CD14-positive monocyte (primary cell): ENCODE measurements around the gene SF3A2. TPM values are rescaled to one million over a fixed set of nuclear protein-coding genes. Genes with fewer than 3 reads are reported as not detected.

Source experiments
- DNase-seq, 3 donors: peaks; one replicate each; pipeline ENCODE4 v3.0.0-alpha.2; 2011 to 2022
- H2AFZ ChIP-seq: 2 replicates; pipeline ENCODE4 v1.6.0; 2012; ENCODE audit warnings: mild to moderate bottlenecking, low read depth, low read length, inconsistent platforms; ENCODE audit not compliant: insufficient read depth, poor library complexity, severe bottlenecking
- H3K27ac ChIP-seq, 2 donors: 1 replicate in 1 of 2; 2 replicates in 1 of 2; pipeline ENCODE4 v1.5.1; 2012 to 2013; ENCODE audit warnings: low read length in 2 of 2, control low read depth in 1 of 2, inconsistent platforms in 1 of 2, low read depth in 1 of 2, mild to moderate bottlenecking in 1 of 2
- H3K27me3 ChIP-seq, 2 donors: one replicate each; pipeline versions ENCODE4 v1.6.0 to v1.6.1; 2011 to 2013; ENCODE audit warnings: low read length in 2 of 2; ENCODE audit not compliant: control insufficient read depth in 2 of 2, insufficient read depth in 2 of 2
- H3K36me3 ChIP-seq, 2 donors: replicated peaks in 1 of 2; 1 replicate in 1 of 2; 2 replicates in 1 of 2; pipeline versions ENCODE4 v1.5.1 to v1.6.1; 2012 to 2013; ENCODE audit warnings: low read length in 2 of 2, control low read depth in 1 of 2, inconsistent platforms in 1 of 2, mild to moderate bottlenecking in 1 of 2; ENCODE audit not compliant: insufficient read depth in 2 of 2, control insufficient read depth in 1 of 2
- H3K4me1 ChIP-seq, 2 donors: 1 replicate in 1 of 2; 2 replicates in 1 of 2; pipeline versions ENCODE4 v1.5.1 to v1.6.1; 2012 to 2013; ENCODE audit warnings: low read length in 2 of 2, control low read depth in 1 of 2, inconsistent platforms in 1 of 2, mild to moderate bottlenecking in 1 of 2, moderate library complexity in 1 of 2; ENCODE audit not compliant: insufficient read depth in 2 of 2, control insufficient read depth in 1 of 2
- H3K4me2 ChIP-seq: replicated peaks from 2 replicates; pipeline ENCODE3; 2012; ENCODE audit warnings: low read length, moderate library complexity, mild to moderate bottlenecking; ENCODE audit not compliant: poor library complexity, severe bottlenecking; ENCODE audit errors: extremely low read depth
- H3K4me3 ChIP-seq, 3 experiments: fragments of 200-600 bp in 1 of 3; sonication (generic) in 1 of 3; replicated peaks in 1 of 3; 1 replicate in 2 of 3; 2 replicates in 1 of 3; pipeline ENCODE4 v1.5.1; 2011 to 2013; ENCODE audit warnings: low read length in 3 of 3, mild to moderate bottlenecking in 3 of 3, control low read depth in 2 of 3, low read depth in 2 of 3, inconsistent platforms in 1 of 3, moderate library complexity in 1 of 3
- H3K79me2 ChIP-seq: 2 replicates; pipeline ENCODE4 v1.6.0; 2012; ENCODE audit warnings: mild to moderate bottlenecking, control low read depth, inconsistent platforms, low read length, moderate library complexity; ENCODE audit not compliant: insufficient read depth
- H3K9ac ChIP-seq: 2 replicates; pipeline ENCODE4 v1.6.0; 2017; ENCODE audit warnings: low read length, mild to moderate bottlenecking; ENCODE audit not compliant: insufficient read depth, poor library complexity, severe bottlenecking
- H3K9me3 ChIP-seq, 2 donors: replicated peaks in 1 of 2; 1 replicate in 1 of 2; 2 replicates in 1 of 2; pipeline versions ENCODE4 v1.5.1 to v1.6.1; 2012 to 2013; ENCODE audit warnings: low read length in 2 of 2, control low read depth in 1 of 2; ENCODE audit not compliant: control insufficient read depth in 1 of 2, insufficient read depth in 1 of 2
- H4K20me1 ChIP-seq: 2 replicates; pipeline ENCODE4 v1.6.0; 2012; ENCODE audit warnings: mild to moderate bottlenecking, low read length, control low read depth, moderate library complexity; ENCODE audit not compliant: insufficient read depth
- H3K27ac Mint-ChIP-seq, 7 donors: one replicate each; pipeline ENCODE4 v1.8.0; 2020; ENCODE audit warnings: mild to moderate bottlenecking in 7 of 7, mixed read lengths in 7 of 7, moderate library complexity in 6 of 7, inconsistent platforms in 2 of 7
- H3K27me3 Mint-ChIP-seq, 3 donors: one replicate each; pipeline ENCODE4 v1.8.0; 2021 to 2022; ENCODE audit warnings: low read depth in 3 of 3, mild to moderate bottlenecking in 3 of 3, mixed read lengths in 3 of 3, moderate library complexity in 3 of 3, inconsistent platforms in 1 of 3
- H3K36me3 Mint-ChIP-seq, 2 donors: one replicate each; pipeline ENCODE4 v1.8.0; 2020; ENCODE audit warnings: mixed read lengths in 2 of 2, inconsistent platforms in 1 of 2, mild to moderate bottlenecking in 1 of 2
- H3K4me1 Mint-ChIP-seq: one replicate; pipeline ENCODE4 v1.8.0; 2020; ENCODE audit warnings: mild to moderate bottlenecking, mixed read lengths
- H3K4me3 Mint-ChIP-seq, 2 donors: one replicate each; pipeline ENCODE4 v1.8.0; 2020; ENCODE audit warnings: mild to moderate bottlenecking in 2 of 2, mixed read lengths in 2 of 2, moderate library complexity in 1 of 2
- H3K9me3 Mint-ChIP-seq, 7 donors: one replicate each; pipeline ENCODE4 v1.8.0; 2020 to 2022; ENCODE audit warnings: mixed read lengths in 7 of 7, mild to moderate bottlenecking in 6 of 7, moderate library complexity in 6 of 7, inconsistent platforms in 2 of 7
- WGBS: methylation state at CpG from one replicate; pipeline ENCODE4 v1.1.5; 2013; ENCODE audit warnings: missing lambda C conversion rate; ENCODE audit not compliant: insufficient coverage; 5-methylcytosine and 5-hydroxymethylcytosine counted together
- intact Hi-C, 2 donors: fragments of 100-400 bp; cut with micrococcal nuclease; formaldehyde crosslinking; loops; one replicate each; pipeline versions ENCODE4 v1.15.0 to v1.15.1; 2023
- polyA plus RNA-seq, 3 donors: library from polyadenylated mRNA; depleted of rRNA in 1 of 3; unstranded in 2 of 3; stranded (reverse) in 1 of 3; fragments of 300-500 nt in 2 of 3; fragments of >200 nt in 1 of 3; fragmentation: Illumina TruSeq in 2 of 3; gene quantifications; 1 replicate in 2 of 3; 2 replicates in 1 of 3; pipeline ENCODE4 v1.2.3, GENCODE V29; 2012 to 2021
- TF ChIP-seq, protein P1 (sequence below): fragments of 200-600 bp; IDR thresholded peaks from one replicate; pipeline ENCODE4 v1.8.0; 2022; ENCODE audit warnings: antibody characterized with exemption, mild to moderate bottlenecking

The SF3A2 gene
- polyA plus RNA-seq, 3 donors = 8.0 to 70.8 (median 11.6) TPM

DNA sequence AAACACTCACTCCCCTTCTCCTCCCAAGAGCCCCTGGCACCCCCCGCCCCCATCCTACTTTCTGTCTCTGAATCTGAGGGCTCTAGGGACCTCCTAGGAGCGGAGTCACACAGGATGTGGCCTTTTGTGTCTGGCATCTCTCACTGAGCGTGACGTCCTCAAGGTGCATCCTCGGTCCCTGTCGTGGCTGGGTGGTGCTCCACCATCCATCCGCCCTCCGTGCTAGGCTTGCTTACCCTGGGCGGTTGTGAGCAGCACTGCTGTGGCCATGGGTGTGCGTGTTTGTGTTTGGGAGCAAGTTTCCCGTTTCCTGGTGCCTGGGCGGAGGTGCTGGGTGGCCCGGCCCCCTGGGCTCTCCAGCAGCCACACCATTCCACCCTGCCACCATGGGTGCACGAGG lies 12.7 kb upstream of the SF3A2 start:
- no peaks in the 10 kb centered on the region for H3K9me3 ChIP-seq
- Mint-ChIP-seq H3K36me3 (peaks cover 63 to 88% of the 10 kb centered on the region in 2 donors), H3K4me3 (no peak overlapping the region), H3K27ac (peak overlapping the region in 1 of 7 donors; percentile 46), H3K27me3 (no peaks in the 10 kb centered on the region), H3K9me3 (peaks cover 0 to 3% (median 0%) of the 10 kb centered on the region in 7 donors), H3K4me1 (no peaks in the 10 kb centered on the region)
- H3K4me2 ChIP-seq = no peak overlapping the region
- H3K4me3 ChIP-seq = no peak overlapping the region
- 100% methylated on average over 8 of the region's 14 CpGs for WGBS
- no peak overlapping the region for H3K27ac ChIP-seq
- DNase-seq = no peak
- no peaks in the 10 kb centered on the region for H3K27me3 ChIP-seq
- peaks cover 5% of the 10 kb centered on the region for H3K79me2 ChIP-seq
- TF ChIP-seq, protein P1, sequence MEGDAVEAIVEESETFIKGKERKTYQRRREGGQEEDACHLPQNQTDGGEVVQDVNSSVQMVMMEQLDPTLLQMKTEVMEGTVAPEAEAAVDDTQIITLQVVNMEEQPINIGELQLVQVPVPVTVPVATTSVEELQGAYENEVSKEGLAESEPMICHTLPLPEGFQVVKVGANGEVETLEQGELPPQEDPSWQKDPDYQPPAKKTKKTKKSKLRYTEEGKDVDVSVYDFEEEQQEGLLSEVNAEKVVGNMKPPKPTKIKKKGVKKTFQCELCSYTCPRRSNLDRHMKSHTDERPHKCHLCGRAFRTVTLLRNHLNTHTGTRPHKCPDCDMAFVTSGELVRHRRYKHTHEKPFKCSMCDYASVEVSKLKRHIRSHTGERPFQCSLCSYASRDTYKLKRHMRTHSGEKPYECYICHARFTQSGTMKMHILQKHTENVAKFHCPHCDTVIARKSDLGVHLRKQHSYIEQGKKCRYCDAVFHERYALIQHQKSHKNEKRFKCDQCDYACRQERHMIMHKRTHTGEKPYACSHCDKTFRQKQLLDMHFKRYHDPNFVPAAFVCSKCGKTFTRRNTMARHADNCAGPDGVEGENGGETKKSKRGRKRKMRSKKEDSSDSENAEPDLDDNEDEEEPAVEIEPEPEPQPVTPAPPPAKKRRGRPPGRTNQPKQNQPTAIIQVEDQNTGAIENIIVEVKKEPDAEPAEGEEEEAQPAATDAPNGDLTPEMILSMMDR = no peak
- peaks cover 0 to 10% of the 10 kb centered on the region in 2 donors for H3K4me1 ChIP-seq
- intact Hi-C loops = no loop called here
- H3K9ac ChIP-seq = no peak overlapping the region
- no peak overlapping the region for H2AFZ ChIP-seq
- peaks cover 34% of the 10 kb centered on the region for H4K20me1 ChIP-seq
- peaks cover 66 to 91% of the 10 kb centered on the region in 2 donors for H3K36me3 ChIP-seq

DNA sequence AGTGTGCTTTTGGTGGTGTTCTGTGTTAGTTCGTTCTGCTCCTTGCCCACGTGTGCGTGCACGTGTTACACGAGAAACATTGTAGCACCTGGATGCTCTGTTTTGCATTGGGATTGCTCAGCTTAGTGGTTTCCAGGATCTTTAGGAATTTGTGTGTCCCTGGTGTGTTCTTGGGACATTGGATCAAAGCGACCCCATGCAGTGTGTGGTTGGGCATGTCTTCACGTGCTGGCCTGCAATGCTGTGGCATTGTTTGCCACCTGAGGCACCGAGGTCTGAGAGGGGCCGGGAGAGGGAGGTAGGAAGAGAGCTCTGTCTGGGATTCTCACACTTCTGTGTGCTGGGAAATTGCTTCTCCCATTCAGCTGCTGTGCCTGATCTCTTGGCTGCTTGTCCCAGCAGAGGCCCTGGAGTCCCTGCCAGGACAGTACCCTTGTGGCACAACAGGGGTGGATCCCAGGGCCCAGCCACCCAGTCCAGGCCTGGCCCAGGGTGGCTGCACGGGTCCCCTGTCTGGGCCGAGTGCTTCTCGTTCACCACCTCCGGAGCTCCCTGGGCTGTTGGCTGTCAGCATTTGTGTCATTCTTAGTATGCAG lies 11.8 kb upstream of the SF3A2 start:
- Mint-ChIP-seq H3K4me1 (no peaks in the 10 kb centered on the region), H3K4me3 (no peak overlapping the region), H3K36me3 (peaks cover 60 to 87% of the 10 kb centered on the region in 2 donors), H3K27me3 (no peaks in the 10 kb centered on the region), H3K9me3 (peaks cover 0 to 3% (median 0%) of the 10 kb centered on the region in 7 donors), H3K27ac (peak overlapping the region in 1 of 7 donors; percentile 5)
- peak overlapping the region in 1 of 2 donors; percentile 6 for H3K27ac ChIP-seq
- TF ChIP-seq, protein P1 = no peak
- H3K9ac ChIP-seq = no peak overlapping the region
- no peak overlapping the region for H3K4me2 ChIP-seq
- WGBS = 95% methylated on average over 10 of the region's 13 CpGs
- peaks cover 43% of the 10 kb centered on the region for H4K20me1 ChIP-seq
- H3K4me3 ChIP-seq = no peak overlapping the region
- H3K9me3 ChIP-seq = no peaks in the 10 kb centered on the region
- no peaks in the 10 kb centered on the region for H3K27me3 ChIP-seq
- intact Hi-C loops = no loop called here
- H3K36me3 ChIP-seq = peaks cover 67 to 91% of the 10 kb centered on the region in 2 donors
- peaks cover 0 to 10% of the 10 kb centered on the region in 2 donors for H3K4me1 ChIP-seq
- peaks cover 5% of the 10 kb centered on the region for H3K79me2 ChIP-seq
- DNase-seq = no peak
- no peak overlapping the region for H2AFZ ChIP-seq
